ENCODE data around the gene DNAJC13.

- TF ChIP-seq POLR2A (IDR thresholded peaks at IDR 0.05) = no peak
- no peak for TF ChIP-seq CTCF (IDR thresholded peaks at IDR 0.05)
Measured at GRCh38 chr3:132416161-132416560, 1.1 kb upstream of the DNAJC13 start.

Data from suprapubic skin (tissue), 3 donors.